ENCODE measurements around the gene ORM1.

- TF ChIP-seq EZH2 (IDR thresholded peaks at IDR 0.05; ENCODE audit: low read length, missing control alignments) (no peak), CTCF (conservative IDR thresholded peaks at IDR 0.05 in 1 of 2, IDR thresholded peaks at IDR 0.05 in 1 of 2; ENCODE audit: low read depth in 1 of 2, low read length in 2 of 2) (no peak)
Measured at GRCh38 chr9:114300153-114300845, 22.6 kb upstream of the ORM1 start.
